Frontal cortex (tissue), 4 donors: ENCODE results near the gene ZBTB7B. TPM values are rescaled to one million over a fixed set of nuclear protein-coding genes. Genes with fewer than 3 reads are reported as not detected.

ENCODE experiments used
- DNase-seq, 2 donors: peaks; one replicate each; pipeline ENCODE4 v3.0.0; 2012; ENCODE audit warnings: low spot score in 2 of 2
- FAIRE-seq: peaks from 2 replicates; lab custom pipeline; 2012; peaks lifted over from hg19 to GRCh38; lab: Jason Lieb, UNC
- total RNA-seq: library from RNA; depleted of rRNA; stranded (reverse); fragments of >200 nt; gene quantifications from one replicate; pipeline ENCODE4 v1.2.3, GENCODE V29; 2014
- donor health status: control.
- donor health status: control.
- donor health status: control.

Gene ZBTB7B
- total RNA-seq, 1 donor from 2014 or later, result 0.82 TPM

- FAIRE-seq (no peak), DNase-seq (peak; percentile 78 to 88)
Observed at GRCh38 chr1:155000726-155001424, 1.7 kb upstream of the ZBTB7B start.

- no peak for DNase-seq
- no peak for FAIRE-seq
Observed at GRCh38 chr1:155001425-155001674, 1.3 kb upstream of the ZBTB7B start.

DNA sequence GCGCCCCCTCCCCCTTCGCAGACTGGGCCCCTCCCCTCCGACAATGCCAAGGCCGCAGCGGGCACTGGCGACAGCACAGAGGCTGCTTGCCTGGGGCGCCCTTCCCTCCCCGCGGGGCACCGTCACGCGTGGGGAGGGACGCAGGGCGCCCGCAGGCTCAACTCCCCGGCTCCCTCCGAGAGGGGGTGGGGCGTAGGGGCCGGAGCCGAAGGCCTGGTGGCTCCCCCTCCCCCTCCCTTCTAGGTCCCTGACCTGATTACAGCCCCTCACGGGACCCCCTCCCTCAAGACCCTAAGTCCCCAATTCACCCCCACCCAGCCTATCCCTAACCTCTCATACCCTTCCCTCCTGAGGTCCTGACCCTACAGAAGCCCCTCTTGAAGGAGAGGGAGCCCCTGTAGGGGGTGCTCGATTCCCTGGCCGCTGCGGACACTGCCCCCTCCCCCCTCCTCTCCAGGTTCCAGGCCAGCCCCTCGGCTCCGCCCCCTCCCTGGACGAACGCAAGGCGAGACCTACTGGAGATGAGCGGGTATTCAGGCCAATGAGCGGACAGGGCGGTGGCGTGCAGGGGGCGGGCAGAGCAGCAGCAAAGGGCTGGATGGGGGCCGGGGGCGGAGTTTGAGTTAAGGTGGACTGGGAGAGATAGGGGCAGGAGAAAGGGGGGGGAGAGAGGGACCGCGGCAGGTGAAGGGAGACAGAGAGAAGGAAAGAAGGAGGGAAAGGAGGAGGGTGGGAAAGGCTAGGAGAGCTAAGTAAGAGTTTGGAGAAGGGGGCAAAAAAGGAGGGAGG, 733 bp upstream of the ZBTB7B start:
- no peak for FAIRE-seq
- peak; percentile 97 to 98 for DNase-seq

DNA sequence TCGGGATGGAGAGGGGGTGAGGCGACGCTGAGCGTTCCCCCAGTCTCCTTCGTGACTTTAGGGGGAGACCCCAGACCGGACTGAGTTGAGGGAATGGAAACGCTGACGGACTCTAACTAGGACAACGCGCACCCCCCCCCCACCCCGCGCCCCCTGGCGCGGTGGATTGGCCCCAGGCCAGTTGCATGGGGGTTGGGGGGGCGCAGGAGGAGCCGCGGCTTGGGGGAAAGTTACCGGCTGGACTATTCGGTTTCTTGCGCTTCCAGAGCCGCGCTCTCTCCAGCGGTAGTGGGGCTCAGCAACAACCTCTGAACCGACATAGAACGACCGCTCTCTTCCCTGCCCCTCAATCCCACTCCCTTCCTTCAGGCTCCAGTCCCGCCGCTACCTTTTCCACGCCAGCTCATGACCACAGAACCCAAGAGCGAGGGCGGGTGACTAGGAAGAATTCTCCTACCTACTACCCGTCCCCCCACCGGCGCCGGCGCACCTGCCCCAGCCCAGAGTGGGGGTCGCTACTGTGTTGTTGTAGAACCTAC, 694 bp downstream of the ZBTB7B start:
- DNase-seq, result no peak

GRCh38 chr1:155003766-155004351, 1.3 kb downstream of the ZBTB7B start:
- peak in 1 of 2 donors; percentile 64 for DNase-seq
- no peak for FAIRE-seq

More for the DNA sequence above, 694 bp downstream of the ZBTB7B start:
- no peak for FAIRE-seq

DNA sequence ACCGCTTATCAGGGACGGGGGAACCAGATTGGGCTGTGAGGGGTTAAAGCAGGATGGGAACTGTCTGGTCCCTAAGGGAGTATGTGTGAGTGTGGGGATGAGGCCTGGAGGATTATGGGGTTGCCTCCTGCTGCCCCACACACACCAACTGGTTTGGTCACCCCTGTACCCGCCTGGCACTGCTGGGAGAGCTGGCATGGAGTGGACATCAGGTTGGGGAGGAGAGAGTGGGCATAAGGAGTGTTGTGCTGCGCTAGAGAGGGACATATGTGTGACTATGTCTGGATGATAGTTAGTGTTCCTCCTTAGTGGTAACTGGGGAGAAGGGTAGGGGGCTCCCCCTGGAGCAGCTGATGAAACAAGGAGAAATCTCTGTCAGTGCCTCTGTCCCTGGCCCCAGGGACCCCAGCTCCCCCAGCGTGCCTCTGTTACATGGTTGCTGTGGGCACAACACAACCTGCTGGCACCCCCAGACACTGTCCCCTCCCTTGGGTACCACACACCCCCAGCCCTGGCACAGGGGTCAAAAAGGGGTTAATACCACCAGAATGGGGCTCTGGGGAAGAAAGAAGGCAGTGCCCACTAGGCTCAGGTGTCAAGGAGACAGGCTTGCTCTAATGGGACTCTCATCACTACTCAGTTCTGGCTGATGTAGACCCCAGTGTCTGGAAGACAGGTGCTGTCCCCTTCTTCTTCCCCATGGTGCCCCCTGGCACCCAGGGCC, 1.9 kb downstream of the ZBTB7B start:
- DNase-seq (no peak), FAIRE-seq (no peak)

GRCh38 chr1:155005076-155006011, 2.7 kb downstream of the ZBTB7B start:
- DNase-seq, result no peak
- no peak for FAIRE-seq

DNA sequence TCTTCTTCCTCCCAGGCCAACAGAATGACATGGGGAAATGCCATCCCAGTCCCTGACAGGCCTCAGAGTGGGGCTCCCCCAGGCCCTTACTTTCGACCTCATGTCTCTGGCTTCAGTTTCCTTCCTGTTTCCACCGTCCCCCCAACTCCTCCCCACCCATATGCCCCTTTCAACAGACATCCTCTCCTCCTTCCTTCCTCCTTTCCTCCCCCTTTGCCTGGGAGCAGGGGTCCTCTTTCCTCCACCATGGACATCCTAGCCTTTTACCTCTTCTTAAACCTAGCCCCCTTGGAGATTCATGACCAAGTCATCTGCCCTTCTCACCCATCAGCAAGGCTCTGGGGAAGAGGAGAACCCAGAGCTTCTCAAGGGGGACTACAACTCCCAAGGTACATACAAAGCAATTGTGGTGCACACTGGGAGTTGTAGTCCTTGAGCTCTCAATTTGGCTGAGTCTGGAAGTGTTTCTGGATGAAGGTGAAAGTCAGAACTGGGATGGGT, 4.0 kb downstream of the ZBTB7B start:
- no peak for FAIRE-seq
- DNase-seq, result no peak

DNA sequence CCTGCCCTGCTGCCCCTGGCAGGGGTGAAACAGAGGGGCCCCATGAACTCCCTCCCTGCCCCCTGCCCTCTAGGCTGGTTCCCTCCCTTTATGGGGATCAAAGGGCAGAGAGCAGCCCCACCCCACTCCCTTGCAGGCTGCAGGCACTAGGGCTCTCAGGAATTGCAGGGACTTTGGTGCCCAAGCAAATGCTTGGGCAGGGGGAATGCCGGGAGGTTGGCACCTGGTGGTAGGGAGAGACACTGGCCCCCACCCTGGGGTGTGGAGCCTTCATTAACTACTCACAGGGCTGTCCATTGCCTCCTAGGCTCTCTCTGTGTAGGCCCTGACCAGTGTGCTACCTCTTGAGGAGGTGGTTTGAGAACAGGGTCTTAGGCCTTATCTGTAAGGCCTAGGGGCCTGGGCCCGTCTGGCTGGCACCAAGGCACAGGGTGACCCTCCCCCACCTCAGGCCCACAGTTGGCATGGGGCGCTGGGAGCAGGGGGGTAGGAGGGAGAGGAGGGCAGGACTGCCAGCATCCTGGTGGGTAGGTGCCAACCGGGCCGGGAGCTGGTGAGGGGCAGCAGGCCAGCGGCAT, 4.7 kb downstream of the ZBTB7B start:
- DNase-seq, result peak in 1 of 2 donors; percentile 54
- FAIRE-seq, result no peak

DNA sequence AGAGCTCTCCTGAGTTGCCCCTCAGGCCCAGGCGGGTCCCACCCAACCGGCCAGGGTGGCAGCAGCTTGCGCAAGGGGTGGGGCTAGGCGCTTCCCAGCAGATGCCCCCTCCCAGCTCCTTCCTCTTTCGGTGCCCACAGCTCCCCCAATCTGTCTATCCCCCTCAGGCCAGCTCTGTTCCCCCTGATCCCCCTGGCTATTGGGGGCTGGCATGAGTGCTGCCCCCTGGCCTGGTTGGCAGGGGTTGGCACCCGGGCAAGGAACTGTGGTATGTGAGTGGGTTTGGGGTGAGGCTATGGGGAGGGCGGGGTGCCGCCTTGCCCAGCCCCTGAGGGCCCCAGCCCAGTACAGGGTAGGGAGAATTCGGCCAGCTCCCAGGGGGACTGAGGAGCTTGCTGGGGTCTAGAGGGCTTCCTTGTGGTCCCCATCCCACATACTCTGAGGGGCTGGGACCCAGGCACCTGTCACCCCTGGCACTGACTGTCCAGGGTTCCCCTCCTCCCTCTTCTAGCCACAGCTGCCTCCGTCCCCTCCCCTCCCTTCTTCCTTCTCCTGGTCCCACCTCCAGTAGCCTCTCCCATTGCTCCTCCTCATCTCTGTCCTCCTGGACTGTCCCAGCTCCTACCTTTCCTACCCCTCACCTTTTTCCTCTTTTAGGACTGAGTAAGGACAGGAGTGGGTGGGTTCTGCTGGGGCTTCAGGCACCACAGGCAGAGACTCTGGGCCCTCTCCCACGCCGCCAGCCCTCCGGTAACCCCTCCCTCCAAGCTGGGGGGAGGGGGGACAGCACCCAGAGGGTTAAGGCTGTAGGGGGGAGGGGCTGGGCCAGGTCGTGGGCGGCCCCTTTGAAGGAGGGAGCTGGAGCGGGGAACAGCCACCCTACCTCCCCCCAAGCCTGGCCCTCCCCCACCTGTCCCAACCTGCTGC, 5.7 kb downstream of the ZBTB7B start:
- DNase-seq, result no peak
- no peak for FAIRE-seq

DNA sequence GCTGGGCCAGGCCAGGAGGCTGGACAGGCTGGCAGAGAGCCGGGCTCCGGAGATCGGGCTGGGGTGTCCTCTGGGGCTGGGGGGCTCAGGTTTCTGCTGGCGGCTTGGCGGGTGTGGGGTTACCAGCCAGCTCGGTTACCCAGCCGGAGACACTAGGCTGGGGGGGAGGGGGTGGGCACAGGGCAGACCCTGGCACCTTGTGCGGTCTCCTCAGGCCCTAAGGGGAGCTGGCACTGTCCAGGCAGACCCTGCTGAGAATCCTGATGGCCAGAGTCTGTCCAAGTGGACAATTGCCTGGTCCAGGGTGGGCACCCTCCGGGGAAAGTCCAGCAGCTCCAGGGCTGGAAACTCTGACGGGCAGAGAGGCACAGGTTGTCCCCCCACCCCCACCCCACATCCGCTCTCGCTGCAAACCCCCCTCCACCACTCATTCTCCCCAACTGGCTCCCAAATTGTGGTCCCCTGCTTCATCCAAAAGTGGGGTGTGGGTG, 6.7 kb downstream of the ZBTB7B start:
- DNase-seq (no peak), FAIRE-seq (no peak)

- DNase-seq, result no peak
- no peak for FAIRE-seq
Observed at GRCh38 chr1:155009742-155010141, 7.1 kb downstream of the ZBTB7B start.

DNA sequence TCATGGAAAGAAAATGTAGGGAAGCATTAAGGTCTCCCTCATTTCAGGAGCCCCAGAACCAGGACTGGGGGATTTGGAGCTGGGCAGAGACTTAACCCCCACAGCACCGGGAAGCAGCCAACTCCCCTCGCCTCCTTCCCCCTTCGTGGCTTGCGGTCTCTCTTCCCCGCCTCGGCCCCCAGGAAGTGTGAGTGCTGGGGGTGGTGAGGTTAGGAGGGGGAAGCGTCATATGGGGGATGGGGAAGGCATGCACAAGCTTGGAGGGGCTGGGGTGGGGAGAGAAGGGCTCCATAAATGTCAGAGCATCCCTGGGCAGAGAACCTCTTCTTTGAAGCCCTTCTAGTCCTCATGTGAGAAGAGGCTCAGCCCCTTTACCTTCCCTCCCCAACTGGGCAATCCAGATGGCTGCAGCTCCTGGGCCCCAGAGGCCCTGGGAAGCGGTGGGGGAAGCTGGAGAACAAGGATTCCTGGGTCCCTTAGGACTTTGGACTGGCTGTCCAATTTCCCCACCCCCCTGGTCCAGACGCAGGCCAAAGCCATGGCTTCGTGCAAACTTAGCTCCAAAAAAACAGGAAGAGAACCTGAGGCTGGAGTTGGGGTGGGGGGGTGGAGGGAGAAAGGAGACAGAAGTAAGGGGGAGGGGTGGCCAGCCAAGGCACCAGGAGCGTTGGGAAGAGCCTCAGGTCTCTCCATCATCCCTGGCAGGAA, 7.8 kb downstream of the ZBTB7B start:
- DNase-seq (no peak), FAIRE-seq (no peak)

- FAIRE-seq (no peak), DNase-seq (no peak)
Observed at GRCh38 chr1:155011004-155011416, 8.4 kb downstream of the ZBTB7B start.

DNA sequence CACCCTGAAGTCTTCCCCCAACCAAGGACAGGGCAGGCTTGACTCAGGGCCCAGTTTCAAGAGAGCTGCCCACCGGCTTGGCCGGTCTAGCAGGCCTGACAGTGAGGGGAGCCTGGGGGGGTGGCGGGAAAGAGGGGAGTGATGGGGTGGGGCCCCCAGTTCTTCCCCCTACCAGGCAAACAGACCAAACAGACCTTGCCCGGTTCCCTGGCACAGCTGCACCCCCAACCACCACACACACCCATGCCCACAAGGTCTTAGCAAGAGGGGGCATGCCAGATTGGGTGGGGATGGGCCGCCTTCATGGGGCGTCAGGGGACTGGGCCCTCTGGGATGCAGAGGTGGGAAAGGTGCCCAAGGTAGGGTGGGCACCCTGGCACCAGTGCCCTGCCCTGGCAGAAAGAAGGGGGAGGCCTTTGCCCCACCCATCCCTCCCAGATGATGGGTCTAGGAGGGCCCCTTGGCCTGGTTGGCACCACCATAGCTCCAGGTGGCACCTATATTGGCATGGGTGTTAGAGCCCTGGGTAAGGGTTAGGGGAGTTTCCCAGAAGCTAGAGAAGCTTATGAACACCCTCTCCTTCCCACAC, 8.9 kb downstream of the ZBTB7B start:
- FAIRE-seq, result no peak
- no peak for DNase-seq

- FAIRE-seq (no peak), DNase-seq (peak; percentile 74 to 84)
Observed at GRCh38 chr1:155012026-155012546, 9.5 kb downstream of the ZBTB7B start.
